Measurements from ENCODE around the gene C13orf46.

DNA sequence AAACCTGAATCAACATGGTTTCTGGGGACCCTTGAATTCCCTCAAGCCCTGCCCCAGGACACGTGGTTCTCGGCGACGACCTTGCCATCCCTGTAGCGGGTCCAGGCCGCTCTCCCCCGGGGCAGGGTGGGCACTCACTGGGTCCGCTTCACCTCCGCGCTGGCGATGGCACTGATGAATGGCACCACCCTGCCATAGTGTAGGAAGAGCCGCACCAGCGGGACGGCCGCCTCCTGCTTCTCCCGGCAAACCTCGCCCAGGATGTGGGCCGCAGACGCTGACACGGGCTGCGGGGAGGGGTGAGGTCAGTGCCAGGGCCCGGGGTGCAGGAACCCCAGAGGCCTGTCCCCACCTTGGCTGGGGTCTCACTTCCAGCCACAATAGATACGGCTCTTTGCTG lies 44.1 kb upstream of the C13orf46 start:
- no peak for TF ChIP-seq POLR2A (IDR thresholded peaks at IDR 0.05; ENCODE audit: low read length)
- no peak for TF ChIP-seq GATA1 (IDR thresholded peaks at IDR 0.05; ENCODE audit: low read depth, low read length)
